Panc1 (cell line): Measurements from ENCODE around the gene SLCO2A1. TPM values are rescaled to one million over a fixed set of nuclear protein-coding genes. Genes with fewer than 3 reads are reported as not detected.

ENCODE experiments used
- ATAC-seq: fragments of 200-7000 bp; cut with Tn5 transposase; 2 replicates; pipeline ENCODE4 v1.9.1; 2020; ENCODE audit warnings: mild to moderate bottlenecking, moderate library complexity
- BruUV-seq: library from RNA; stranded (reverse); fragments of 400-500 nt; replicated peaks from 2 replicates; lab custom pipeline; 2021; lab: Mats Ljungman, UMichigan
- CTCF ChIA-PET: fragments of 300-600 bp; sonication (Branson Sonifier 250); formaldehyde crosslinking; loops from one replicate; lab custom pipeline; 2022; ENCODE audit warnings: antibody characterized with exemption; lab: Charles Lee
- POLR2A ChIA-PET: fragments of 300-600 bp; sonication (Branson Sonifier 250); formaldehyde crosslinking; loops from one replicate; lab custom pipeline; 2022; ENCODE audit warnings: antibody characterized with exemption; lab: Charles Lee
- DNase-seq: peaks from one replicate; pipeline ENCODE4 v3.0.0-alpha.2; 2010; ENCODE audit warnings: low read depth, low spot score
- H3K27ac ChIP-seq: 2 replicates; pipeline ENCODE4 v1.5.1; 2011; ENCODE audit warnings: mild to moderate bottlenecking, low read length, inconsistent platforms
- H3K27me3 ChIP-seq: fragments of 200-500 bp; sonication (Bioruptor generic); 2 replicates; pipeline ENCODE4 v1.6.0; 2014; ENCODE audit warnings: low read length, inconsistent platforms; ENCODE audit not compliant: control insufficient read depth, insufficient read depth
- H3K36me3 ChIP-seq: fragments of 200-500 bp; sonication (Bioruptor generic); 2 replicates; pipeline ENCODE4 v1.5.1; 2014; ENCODE audit warnings: inconsistent platforms, mild to moderate bottlenecking, low read length, moderate library complexity; ENCODE audit not compliant: control insufficient read depth, insufficient read depth
- H3K4me1 ChIP-seq: 2 replicates; pipeline ENCODE4 v1.5.1; 2011; ENCODE audit warnings: inconsistent platforms, mild to moderate bottlenecking, low read length, moderate library complexity; ENCODE audit not compliant: control insufficient read depth, insufficient read depth
- H3K4me3 ChIP-seq, 2 experiments: 2 replicates each; pipeline ENCODE4 v1.5.1; 2011 to 2012; ENCODE audit warnings: low read depth in 2 of 2, low read length in 2 of 2, mild to moderate bottlenecking in 2 of 2, inconsistent platforms in 1 of 2, moderate library complexity in 1 of 2
- H3K9me3 ChIP-seq: fragments of 200-500 bp; sonication (Bioruptor generic); 2 replicates; pipeline ENCODE4 v1.5.1; 2014; ENCODE audit warnings: low read depth, mild to moderate bottlenecking, inconsistent platforms, low read length, moderate library complexity; ENCODE audit not compliant: control insufficient read depth, insufficient read depth
- CTCF ChIP-seq: fragments of 450-650 bp; IDR thresholded peaks from 2 replicates; pipeline ENCODE4 v1.5.1; 2017; ENCODE audit warnings: mild to moderate bottlenecking
- POLR2AphosphoS5 ChIP-seq: IDR thresholded peaks from 2 replicates; pipeline ENCODE4 v1.6.1; 2012; ENCODE audit warnings: mild to moderate bottlenecking, low read depth, low read length, moderate library complexity
- REST ChIP-seq, 2 experiments: IDR thresholded peaks; 2 replicates each; pipeline ENCODE4 v1.6.1; 2011 to 2012; ENCODE audit warnings: low read depth in 2 of 2, control low read depth in 1 of 2, low read length in 1 of 2, mild to moderate bottlenecking in 1 of 2, moderate library complexity in 1 of 2; ENCODE audit not compliant: insufficient read depth in 1 of 2
- SIN3A ChIP-seq: IDR thresholded peaks from 2 replicates; pipeline ENCODE4 v1.6.1; 2012; ENCODE audit warnings: low read depth, mild to moderate bottlenecking, low read length, moderate library complexity, borderline replicate concordance; ENCODE audit not compliant: insufficient read depth
- TCF7L2 ChIP-seq: IDR thresholded peaks from 2 replicates; pipeline ENCODE4 v1.6.1; 2011; ENCODE audit warnings: mild to moderate bottlenecking, low read depth, low read length, inconsistent platforms
- in situ Hi-C: cut with HindIII; loops from 2 replicates; pipeline ENCODE4 v1.10.0; 2016; ENCODE audit warnings: low sequenced_read_pairs, low pct_unique_long_range_greater_than_20kb
- intact Hi-C: fragments of 100-400 bp; cut with micrococcal nuclease; formaldehyde crosslinking; loops from one replicate; pipeline ENCODE4 v1.10.0; 2022; ENCODE audit not compliant: unreplicated experiment
- total RNA-seq: library from RNA; stranded (reverse); gene quantifications from one replicate; pipeline ENCODE4 v1.2.1, GENCODE V29; 2021; ENCODE audit not compliant: unreplicated experiment

The SLCO2A1 gene
- total RNA-seq, 1 experiment from 2014 or later: 0.62 TPM

GRCh38 chr3:134007819-134008218 lies 21.9 kb downstream of the SLCO2A1 start:
- Histone ChIP-seq H3K27ac (no peak overlapping the region), H3K36me3 (no peaks in the 10 kb centered on the region), H3K27me3 (no peaks in the 10 kb centered on the region), H3K4me1 (no peaks in the 10 kb centered on the region), H3K9me3 (no peaks in the 10 kb centered on the region), H3K4me3 (no peak overlapping the region)
- ChIA-PET POLR2A (no interaction called here), CTCF (no interaction called here)
- no peak for DNase-seq
- BruUV-seq: no TSS peak
- no peak for TF ChIP-seq CTCF
- no peak for TF ChIP-seq SIN3A
- TF ChIP-seq TCF7L2: no peak
- TF ChIP-seq REST (IDR thresholded peaks at IDR 0.05; ENCODE audit: insufficient read depth in 1 of 2, low read depth in 2 of 2, low read length in 1 of 2): no peak
- no peak for ATAC-seq
- in situ Hi-C loops: no loop called here
- intact Hi-C loops: no loop called here

- no TSS peak for BruUV-seq
- H3K36me3 ChIP-seq: no peaks in the 10 kb centered on the region
- in situ Hi-C loops: no loop called here
Observed at GRCh38 chr3:134004841-134005240, 24.9 kb downstream of the SLCO2A1 start.

More at GRCh38 chr3:134004841-134005240, 24.9 kb downstream of the SLCO2A1 start:
- DNase-seq: no peak
- H3K4me1 ChIP-seq: no peaks in the 10 kb centered on the region
- intact Hi-C loops: no loop called here
- no peaks in the 10 kb centered on the region for H3K9me3 ChIP-seq
- TF ChIP-seq TCF7L2: no peak
- no peak for TF ChIP-seq POLR2AphosphoS5
- TF ChIP-seq REST (IDR thresholded peaks at IDR 0.05; ENCODE audit: insufficient read depth in 1 of 2, low read depth in 2 of 2, low read length in 1 of 2): no peak
- no peak for TF ChIP-seq SIN3A
- TF ChIP-seq CTCF: no peak
- H3K27me3 ChIP-seq: no peaks in the 10 kb centered on the region
- ATAC-seq: no peak
- no peak overlapping the region for H3K4me3 ChIP-seq
- no peak overlapping the region for H3K27ac ChIP-seq
- POLR2A ChIA-PET: no interaction called here
- CTCF ChIA-PET: interaction anchor here (0.7 kb wide), 1 partner anchor 59 kb away, joined by 3 read pairs; no protein-coding TSS in a partner anchor
